Mucosa of descending colon (tissue), 3 donors: ENCODE results near the gene CARD11. TPM values are rescaled to one million over a fixed set of nuclear protein-coding genes. Genes with fewer than 3 reads are reported as not detected.
"Not testable (repeated sequence)": the region's sequence is repeated elsewhere in the genome, so short reads cannot be mapped to it uniquely, and the experiment has no call there.

Source experiments
- ATAC-seq: fragments of 200-7000 bp; cut with Tn5 transposase; one replicate; pipeline ENCODE4 v1.9.1; 2020; ENCODE audit warnings: mild to moderate bottlenecking, moderate library complexity
- DNase-seq, 3 donors: peaks; one replicate each; pipeline ENCODE4 v3.0.0-alpha.2; 2020
- H3K36me3 ChIP-seq: fragments of 200-600 bp; one replicate; pipeline ENCODE4 v1.8.0; 2021; ENCODE audit warnings: low read depth, mild to moderate bottlenecking
- H3K4me1 ChIP-seq: fragments of 200-600 bp; one replicate; pipeline ENCODE4 v1.8.0; 2021; ENCODE audit warnings: low read depth, mild to moderate bottlenecking
- H3K4me3 ChIP-seq: fragments of 200-600 bp; one replicate; pipeline ENCODE4 v1.8.0; 2021; ENCODE audit warnings: mild to moderate bottlenecking
- H3K9me3 ChIP-seq: fragments of 200-600 bp; one replicate; pipeline ENCODE4 v1.8.0; 2021; ENCODE audit warnings: mild to moderate bottlenecking
- CTCF ChIP-seq: fragments of 200-600 bp; IDR thresholded peaks from one replicate; pipeline ENCODE4 v1.8.0; 2022; ENCODE audit warnings: antibody characterized with exemption, mild to moderate bottlenecking
- intact Hi-C, 2 donors: fragments of 100-400 bp; cut with DNase I in 1 of 2; cut with micrococcal nuclease in 1 of 2; formaldehyde crosslinking; loops; one replicate each; pipeline versions ENCODE4 v1.11.0 to v1.11.1; 2022; cut with DNase I, micrococcal nuclease
- total RNA-seq, 3 donors: library from RNA; stranded (reverse); fragmentation: NEBNext Ultra II Directional in 2 of 3; extraction: Animal tissue kit (Norgen Biotek cat#: 25700) in 2 of 3; gene quantifications; one replicate each; pipeline versions ENCODE4 v1.2.1 to v1.2.4, GENCODE V29; 2021 to 2023
- donor health status: DM: no; HTN: no; CAD: no; lungs with moderate emphysema.
- donor health status: DM: no; HTN: no; CAD: no.
- donor health status: DM: no; HTN: yes; CAD: no.

Gene CARD11
- total RNA-seq, 3 donors from 2014 or later: 1.6 to 3.2 (median 3.2) TPM

- intact Hi-C loops: no loop called here
- ATAC-seq: no peak
- peak in 1 of 3 donors; percentile 11 for DNase-seq
- no peaks in the 10 kb centered on the region for H3K4me1 ChIP-seq
- H3K4me3 ChIP-seq: no peak overlapping the region
- no peaks in the 10 kb centered on the region for H3K36me3 ChIP-seq
- peaks cover 5% of the 10 kb centered on the region for H3K9me3 ChIP-seq
- TF ChIP-seq CTCF: no peak
Observed at GRCh38 chr7:3028071-3028757, 15.5 kb downstream of the CARD11 start.

DNA sequence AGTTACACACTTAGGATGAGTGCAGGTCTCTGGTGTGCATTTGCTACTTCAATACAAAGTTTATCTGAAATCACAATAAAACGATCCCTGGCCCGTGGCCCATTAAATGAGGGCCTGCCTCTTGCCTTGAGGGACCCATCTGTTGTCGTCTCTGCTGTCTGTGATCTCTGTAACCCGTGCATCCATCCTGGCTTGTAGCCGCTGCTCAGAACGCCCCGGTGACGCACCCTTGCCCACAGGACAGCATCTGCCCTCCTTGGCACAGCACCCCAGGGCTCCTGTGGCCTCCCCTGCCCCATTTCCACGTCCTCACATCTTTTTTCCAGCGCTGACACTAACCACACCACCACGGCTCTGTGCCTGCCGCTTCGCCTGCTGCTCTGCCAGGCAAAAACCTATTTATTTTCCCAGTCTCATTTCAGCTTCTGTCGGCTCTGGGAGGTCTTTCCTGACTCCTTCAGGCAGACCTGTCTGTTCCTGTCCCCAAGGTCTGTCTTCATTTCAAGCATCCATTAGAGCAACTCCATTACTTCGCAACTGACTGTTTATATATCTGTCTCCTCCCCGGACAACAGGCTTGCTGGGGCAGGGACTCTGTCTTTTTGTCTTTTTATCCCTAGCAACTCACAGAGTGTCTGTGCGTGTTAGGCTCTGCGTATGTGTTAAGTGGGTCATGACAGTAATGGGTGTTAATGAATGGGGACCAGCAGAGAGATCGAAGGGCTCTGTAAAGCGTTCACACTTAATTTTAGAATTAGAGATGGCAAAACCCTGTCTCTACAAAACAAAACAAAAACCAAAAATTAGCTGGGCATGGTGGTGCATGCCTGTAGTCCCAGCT is 16.4 kb downstream of the CARD11 start:
- Histone ChIP-seq H3K9me3 (peaks cover 5% of the 10 kb centered on the region), H3K4me1 (no peaks in the 10 kb centered on the region), H3K4me3 (no peak overlapping the region), H3K36me3 (no peaks in the 10 kb centered on the region)
- ATAC-seq: no peak
- DNase-seq: no peak
- intact Hi-C loops: no loop called here
- TF ChIP-seq CTCF: no peak

GRCh38 chr7:3025616-3026015 is 18.1 kb downstream of the CARD11 start:
- Histone ChIP-seq H3K9me3 (peaks cover 9% of the 10 kb centered on the region), H3K36me3 (no peaks in the 10 kb centered on the region), H3K4me3 (no peak overlapping the region), H3K4me1 (no peaks in the 10 kb centered on the region)
- DNase-seq (no peak), ATAC-seq (no peak)
- intact Hi-C loops: no loop called here
- TF ChIP-seq CTCF: no peak

DNA sequence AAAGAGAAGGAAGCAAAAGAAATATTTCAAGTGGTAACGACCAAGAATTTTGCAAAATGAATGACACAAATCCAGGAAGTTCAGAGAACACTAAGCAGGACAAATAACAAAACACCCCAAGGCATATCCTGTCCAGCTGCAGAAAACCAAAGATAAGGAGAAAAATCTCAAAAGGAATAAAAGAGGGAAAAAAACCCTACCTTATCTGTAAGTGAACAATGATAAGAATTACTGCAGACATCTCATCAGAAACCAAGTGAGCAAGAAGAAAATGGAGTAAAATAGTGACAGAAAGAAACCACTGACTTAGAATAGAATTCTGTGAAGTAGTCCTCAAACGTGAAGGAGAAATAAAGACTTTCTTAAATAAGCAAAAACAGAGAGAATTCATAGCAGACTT is 21.8 kb downstream of the CARD11 start:
- TF ChIP-seq CTCF: no peak
- peaks cover 14% of the 10 kb centered on the region for H3K9me3 ChIP-seq
- ATAC-seq (no peak), DNase-seq (no peak)
- no peak overlapping the region for H3K4me3 ChIP-seq
- intact Hi-C loops: no loop called here
- no peaks in the 10 kb centered on the region for H3K36me3 ChIP-seq
- no peaks in the 10 kb centered on the region for H3K4me1 ChIP-seq

GRCh38 chr7:3021224-3021623 is 22.4 kb downstream of the CARD11 start:
- ATAC-seq, intact Hi-C loops: not testable (repeated sequence)

DNA sequence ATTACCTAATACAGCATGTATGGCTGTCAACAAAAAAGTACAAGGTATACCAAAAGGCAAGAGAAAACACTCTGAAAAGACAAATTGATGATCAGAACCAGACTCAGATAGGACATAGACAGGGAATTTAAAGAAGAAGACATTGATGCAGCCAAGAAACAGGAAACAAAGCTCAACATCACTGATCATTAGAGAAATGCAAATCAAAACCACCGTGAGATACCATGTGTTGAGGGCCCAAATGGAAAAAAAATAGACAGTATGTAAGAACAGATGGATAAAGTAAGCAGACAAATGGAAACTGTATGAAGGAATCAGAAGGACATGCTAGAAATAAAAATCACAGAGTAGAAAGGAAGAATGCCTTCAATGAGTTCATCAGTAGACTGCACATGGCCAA is 23.3 kb downstream of the CARD11 start:
- Histone ChIP-seq H3K36me3 (no peaks in the 10 kb centered on the region), H3K4me1 (no peaks in the 10 kb centered on the region), H3K9me3 (peaks cover 11% of the 10 kb centered on the region), H3K4me3 (no peak overlapping the region)
- intact Hi-C loops: no loop called here
- ATAC-seq (no peak), DNase-seq (no peak)
- no peak for TF ChIP-seq CTCF

More at GRCh38 chr7:3021224-3021623, 22.4 kb downstream of the CARD11 start:
- H3K4me1 ChIP-seq, H3K36me3 ChIP-seq, H3K4me3 ChIP-seq, DNase-seq: not testable (repeated sequence)
- peaks cover 14% of the 10 kb centered on the region for H3K9me3 ChIP-seq
